ENCODE measurements around the gene HIVEP1. TPM values are rescaled to one million over a fixed set of nuclear protein-coding genes. Genes with fewer than 3 reads are reported as not detected.

HIVEP1 gene
- total and polyA plus RNA-seq, 2 of the 13 experiments (the other 11 are each of a cell fraction or from before 2014, with no cell fraction given): 7.4 to 9.9 TPM

- POLR2A ChIA-PET: no interaction called here
- H3K4me2 ChIP-seq (ENCODE audit: low read depth, low read length): no peak overlapping the region
- no peak for FAIRE-seq
- in situ Hi-C loops (cut with HindIII; ENCODE audit: extremely low pct_ligation_motif_present, low pct_unique_long_range_greater_than_20kb) (no loop called here), intact Hi-C loops (cut with micrococcal nuclease; ENCODE audit: unreplicated experiment) (no loop called here)
- WGBS (ENCODE audit: low lambda C conversion rate): 91% methylated on average over 9 of the region's 9 CpGs
- peaks cover 7% of the 10 kb centered on the region for H3K79me2 ChIP-seq (ENCODE audit: insufficient read depth, low read length)
- BruUV-seq (replicated peaks): no TSS peak
- no peak overlapping the region for H3K9ac ChIP-seq (ENCODE audit: insufficient read depth, low read depth, low read length)
- H3K4me1 ChIP-seq (ENCODE audit: insufficient read depth, low read length): peaks cover 8% of the 10 kb centered on the region
- H4K20me1 ChIP-seq (ENCODE audit: insufficient read depth, low read length): no peaks in the 10 kb centered on the region
- H3K27ac ChIP-seq (ENCODE audit: extremely low read length, insufficient read depth, low read length): no peak overlapping the region
- no peak for TF ChIP-seq JUND (CRISPR knock-in tag; IDR thresholded peaks at IDR 0.05)
- TF ChIP-seq, protein P1, sequence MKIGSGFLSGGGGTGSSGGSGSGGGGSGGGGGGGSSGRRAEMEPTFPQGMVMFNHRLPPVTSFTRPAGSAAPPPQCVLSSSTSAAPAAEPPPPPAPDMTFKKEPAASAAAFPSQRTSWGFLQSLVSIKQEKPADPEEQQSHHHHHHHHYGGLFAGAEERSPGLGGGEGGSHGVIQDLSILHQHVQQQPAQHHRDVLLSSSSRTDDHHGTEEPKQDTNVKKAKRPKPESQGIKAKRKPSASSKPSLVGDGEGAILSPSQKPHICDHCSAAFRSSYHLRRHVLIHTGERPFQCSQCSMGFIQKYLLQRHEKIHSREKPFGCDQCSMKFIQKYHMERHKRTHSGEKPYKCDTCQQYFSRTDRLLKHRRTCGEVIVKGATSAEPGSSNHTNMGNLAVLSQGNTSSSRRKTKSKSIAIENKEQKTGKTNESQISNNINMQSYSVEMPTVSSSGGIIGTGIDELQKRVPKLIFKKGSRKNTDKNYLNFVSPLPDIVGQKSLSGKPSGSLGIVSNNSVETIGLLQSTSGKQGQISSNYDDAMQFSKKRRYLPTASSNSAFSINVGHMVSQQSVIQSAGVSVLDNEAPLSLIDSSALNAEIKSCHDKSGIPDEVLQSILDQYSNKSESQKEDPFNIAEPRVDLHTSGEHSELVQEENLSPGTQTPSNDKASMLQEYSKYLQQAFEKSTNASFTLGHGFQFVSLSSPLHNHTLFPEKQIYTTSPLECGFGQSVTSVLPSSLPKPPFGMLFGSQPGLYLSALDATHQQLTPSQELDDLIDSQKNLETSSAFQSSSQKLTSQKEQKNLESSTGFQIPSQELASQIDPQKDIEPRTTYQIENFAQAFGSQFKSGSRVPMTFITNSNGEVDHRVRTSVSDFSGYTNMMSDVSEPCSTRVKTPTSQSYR (CRISPR knock-in tag; IDR thresholded peaks at IDR 0.05; ENCODE audit: borderline replicate concordance): no peak
- TF ChIP-seq FOXO1 (CRISPR knock-in tag; IDR thresholded peaks at IDR 0.05): no peak
- TF ChIP-seq ZNF724P (CRISPR knock-in tag; IDR thresholded peaks at IDR 0.05; ENCODE audit: borderline replicate concordance): no peak
- no peak for TF ChIP-seq HES4 (CRISPR knock-in tag; IDR thresholded peaks at IDR 0.05; ENCODE audit: borderline replicate concordance)
- no peak for TF ChIP-seq HNF4G (IDR thresholded peaks at IDR 0.05; ENCODE audit: borderline replicate concordance, low read depth, low read length)
- no peak for TF ChIP-seq HNF4G (CRISPR knock-in tag; IDR thresholded peaks at IDR 0.05; ENCODE audit: borderline replicate concordance, low read depth)
- TF ChIP-seq ZNF687 (CRISPR knock-in tag; IDR thresholded peaks at IDR 0.05): no peak
- no peak for TF ChIP-seq MYC (CRISPR knock-in tag; IDR thresholded peaks at IDR 0.05; ENCODE audit: borderline replicate concordance)
- no peak for TF ChIP-seq TEAD2 (CRISPR knock-in tag; IDR thresholded peaks at IDR 0.05)
- TF ChIP-seq, protein P2, sequence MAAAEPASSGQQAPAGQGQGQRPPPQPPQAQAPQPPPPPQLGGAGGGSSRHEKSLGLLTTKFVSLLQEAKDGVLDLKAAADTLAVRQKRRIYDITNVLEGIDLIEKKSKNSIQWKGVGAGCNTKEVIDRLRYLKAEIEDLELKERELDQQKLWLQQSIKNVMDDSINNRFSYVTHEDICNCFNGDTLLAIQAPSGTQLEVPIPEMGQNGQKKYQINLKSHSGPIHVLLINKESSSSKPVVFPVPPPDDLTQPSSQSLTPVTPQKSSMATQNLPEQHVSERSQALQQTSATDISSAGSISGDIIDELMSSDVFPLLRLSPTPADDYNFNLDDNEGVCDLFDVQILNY (CRISPR knock-in tag; conservative IDR thresholded peaks at IDR 0.05): no peak
- TF ChIP-seq RXRA (CRISPR knock-in tag; IDR thresholded peaks at IDR 0.05): no peak
- TF ChIP-seq ZNF230 (CRISPR knock-in tag; IDR thresholded peaks at IDR 0.05): no peak
- H2AFZ ChIP-seq (ENCODE audit: low read length): no peak overlapping the region
- CTCF ChIA-PET (ENCODE audit: low intra/inter-chr PET ratio, low total read pairs): no interaction called here
- DNase-seq (ENCODE audit: low spot score): no peak
- H3K4me3 ChIP-seq (replicated peaks in 1 of 3; ENCODE audit: insufficient read depth in 1 of 3, low read depth in 2 of 3, low read length in 3 of 3): no peak overlapping the region
- ATAC-seq: no peak
- no peaks in the 10 kb centered on the region for H3K9me3 ChIP-seq (ENCODE audit: low read length)
- no peaks in the 10 kb centered on the region for H3K27me3 ChIP-seq (ENCODE audit: control insufficient read depth in 1 of 2, insufficient read depth in 2 of 2, low read length in 2 of 2)
- no peaks in the 10 kb centered on the region for H3K36me3 ChIP-seq (replicated peaks in 1 of 2; ENCODE audit: control insufficient read depth in 1 of 2, insufficient read depth in 2 of 2, low read length in 2 of 2)
These were observed 35.2 kb downstream of the HIVEP1 start for GRCh38 chr6:12047304-12047703.

Measured in HepG2 (cell line).